OCI-LY1 (cell line): ENCODE results near the gene ARAP1.

Experiments used
- H2AFZ ChIP-seq: fragments of 200-600 bp; sonication (generic), shearing (Covaris generic); 2 replicates; pipeline ENCODE4 v1.6.0; 2014; ENCODE audit warnings: antibody characterized with exemption, mild to moderate bottlenecking, low read length
- H3F3A ChIP-seq: fragments of 200-600 bp; sonication (generic), shearing (Covaris generic); 2 replicates; pipeline ENCODE4 v1.6.0; 2014; ENCODE audit warnings: mild to moderate bottlenecking, antibody characterized with exemption, low read length, moderate library complexity; ENCODE audit not compliant: insufficient read depth
- H3K27ac ChIP-seq: fragments of 200-600 bp; sonication (generic); 2 replicates; pipeline ENCODE4 v1.5.1; 2014; ENCODE audit warnings: low read length, mixed run types, mild to moderate bottlenecking, low read depth; ENCODE audit not compliant: poor library complexity, severe bottlenecking
- H3K27me3 ChIP-seq: fragments of 200-600 bp; sonication (generic); 2 replicates; pipeline ENCODE4 v1.6.0; 2014; ENCODE audit warnings: antibody characterized with exemption, mild to moderate bottlenecking, low read length, moderate library complexity; ENCODE audit not compliant: insufficient read depth
- H3K36me3 ChIP-seq: fragments of 200-600 bp; sonication (generic); 2 replicates; pipeline ENCODE4 v1.6.1; 2014; ENCODE audit warnings: mild to moderate bottlenecking, antibody characterized with exemption, low read length, moderate library complexity, mixed read lengths; ENCODE audit not compliant: insufficient read depth
- H3K4me1 ChIP-seq: fragments of 200-600 bp; sonication (generic); 2 replicates; pipeline ENCODE4 v1.5.1; 2014; ENCODE audit warnings: mild to moderate bottlenecking, low read length, moderate library complexity; ENCODE audit not compliant: insufficient read depth, severe bottlenecking
- H3K4me2 ChIP-seq: fragments of 200-600 bp; sonication (generic), shearing (Covaris generic); 2 replicates; pipeline ENCODE4 v1.6.1; 2014; ENCODE audit warnings: low read length
- H3K4me3 ChIP-seq: fragments of 200-600 bp; sonication (generic); 2 replicates; pipeline ENCODE4 v1.5.1; 2014; ENCODE audit warnings: low read length, low read depth, mild to moderate bottlenecking, mixed read lengths; ENCODE audit not compliant: poor library complexity, severe bottlenecking
- H3K79me2 ChIP-seq: fragments of 200-600 bp; shearing (Covaris generic); 2 replicates; pipeline ENCODE4 v1.6.1; 2016; ENCODE audit warnings: mixed run types, low read length, mixed read lengths; ENCODE audit not compliant: insufficient read depth
- H3K9ac ChIP-seq: fragments of 200-600 bp; sonication (generic), shearing (Covaris generic); 2 replicates; pipeline ENCODE4 v1.6.1; 2014; ENCODE audit warnings: mild to moderate bottlenecking, low read length, mixed read lengths
- H3K9me2 ChIP-seq: fragments of 200-600 bp; sonication (generic), shearing (Covaris generic); 2 replicates; pipeline ENCODE4 v1.6.1; 2014; ENCODE audit warnings: low read depth, mild to moderate bottlenecking, low read length, mixed read lengths
- H3K9me3 ChIP-seq: fragments of 200-600 bp; shearing (Covaris generic); 2 replicates; pipeline ENCODE4 v1.6.1; 2014; ENCODE audit warnings: low read length, mixed read lengths
- H4K20me1 ChIP-seq: fragments of 200-600 bp; sonication (generic), shearing (Covaris generic); 2 replicates; pipeline ENCODE4 v1.6.0; 2016; ENCODE audit warnings: mild to moderate bottlenecking, low read length; ENCODE audit not compliant: insufficient read depth
- EZH2 ChIP-seq: fragments of 200-600 bp; sonication (generic), shearing (Covaris generic); IDR thresholded peaks from 2 replicates; pipeline ENCODE4 v1.8.0; 2017; ENCODE audit warnings: borderline replicate concordance, mixed run types, mild to moderate bottlenecking, antibody characterized with exemption, low read length, moderate library complexity, mixed read lengths
- TF ChIP-seq, protein P1 (sequence below): fragments of 200-600 bp; sonication (generic), shearing (Covaris generic); IDR thresholded peaks from 2 replicates; pipeline ENCODE4 v1.5.1; 2017; ENCODE audit warnings: mild to moderate bottlenecking, antibody characterized with exemption, low read length, moderate library complexity, mixed read lengths

Gene ARAP1

GRCh38 chr11:72681226-72682153 lies 70.7 kb downstream of the ARAP1 start:
- Histone ChIP-seq H3K4me3 (no peak overlapping the region), H3K4me1 (no peaks in the 10 kb centered on the region), H4K20me1 (no peaks in the 10 kb centered on the region), H3K4me2 (no peak overlapping the region), H2AFZ (no peak overlapping the region), H3K27ac (no peak overlapping the region), H3K27me3 (peaks cover 12% of the 10 kb centered on the region), H3K36me3 (peaks cover 17% of the 10 kb centered on the region; the same call in 1 of the 2 replicates), H3F3A (no peaks in the 10 kb centered on the region), H3K9ac (no peak overlapping the region), H3K9me2 (no peaks in the 10 kb centered on the region), H3K9me3 (no peaks in the 10 kb centered on the region), H3K79me2 (no peaks in the 10 kb centered on the region)
- TF ChIP-seq, protein P1, sequence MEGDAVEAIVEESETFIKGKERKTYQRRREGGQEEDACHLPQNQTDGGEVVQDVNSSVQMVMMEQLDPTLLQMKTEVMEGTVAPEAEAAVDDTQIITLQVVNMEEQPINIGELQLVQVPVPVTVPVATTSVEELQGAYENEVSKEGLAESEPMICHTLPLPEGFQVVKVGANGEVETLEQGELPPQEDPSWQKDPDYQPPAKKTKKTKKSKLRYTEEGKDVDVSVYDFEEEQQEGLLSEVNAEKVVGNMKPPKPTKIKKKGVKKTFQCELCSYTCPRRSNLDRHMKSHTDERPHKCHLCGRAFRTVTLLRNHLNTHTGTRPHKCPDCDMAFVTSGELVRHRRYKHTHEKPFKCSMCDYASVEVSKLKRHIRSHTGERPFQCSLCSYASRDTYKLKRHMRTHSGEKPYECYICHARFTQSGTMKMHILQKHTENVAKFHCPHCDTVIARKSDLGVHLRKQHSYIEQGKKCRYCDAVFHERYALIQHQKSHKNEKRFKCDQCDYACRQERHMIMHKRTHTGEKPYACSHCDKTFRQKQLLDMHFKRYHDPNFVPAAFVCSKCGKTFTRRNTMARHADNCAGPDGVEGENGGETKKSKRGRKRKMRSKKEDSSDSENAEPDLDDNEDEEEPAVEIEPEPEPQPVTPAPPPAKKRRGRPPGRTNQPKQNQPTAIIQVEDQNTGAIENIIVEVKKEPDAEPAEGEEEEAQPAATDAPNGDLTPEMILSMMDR = no peak
- TF ChIP-seq EZH2 = no peak

GRCh38 chr11:72680624-72681158 lies 71.5 kb downstream of the ARAP1 start:
- Histone ChIP-seq H3K27me3 (peaks cover 12% of the 10 kb centered on the region), H3K79me2 (no peaks in the 10 kb centered on the region), H4K20me1 (no peaks in the 10 kb centered on the region), H3K9ac (no peak overlapping the region), H3K36me3 (peaks cover 17% of the 10 kb centered on the region; the same call in 1 of the 2 replicates), H3K4me1 (no peaks in the 10 kb centered on the region), H3K27ac (no peak overlapping the region), H2AFZ (no peak overlapping the region), H3F3A (no peaks in the 10 kb centered on the region), H3K4me3 (no peak overlapping the region), H3K9me3 (no peaks in the 10 kb centered on the region), H3K9me2 (no peaks in the 10 kb centered on the region), H3K4me2 (no peak overlapping the region)
- TF ChIP-seq, protein P1 = no peak
- no peak for TF ChIP-seq EZH2

- Histone ChIP-seq H3K27ac (no peak overlapping the region), H3K4me1 (no peaks in the 10 kb centered on the region), H2AFZ (no peak overlapping the region), H3K27me3 (peaks cover 12% of the 10 kb centered on the region), H3F3A (no peaks in the 10 kb centered on the region), H3K79me2 (no peaks in the 10 kb centered on the region), H3K9me2 (no peaks in the 10 kb centered on the region), H3K9ac (no peak overlapping the region), H4K20me1 (no peaks in the 10 kb centered on the region), H3K4me3 (no peak overlapping the region), H3K9me3 (no peaks in the 10 kb centered on the region), H3K36me3 (peaks cover 12% of the 10 kb centered on the region; the same call in 1 of the 2 replicates), H3K4me2 (no peak overlapping the region)
- TF ChIP-seq EZH2 = no peak
- TF ChIP-seq, protein P1 = no peak
Measured at GRCh38 chr11:72679869-72680268, 72.3 kb downstream of the ARAP1 start.
